GM12878 (cell line): ENCODE data around the gene ABL1. TPM values are rescaled to one million over a fixed set of nuclear protein-coding genes. Genes with fewer than 3 reads are reported as not detected.

Experiments used
- ATAC-seq: fragments of 200-7000 bp; cut with Tn5 transposase; 3 replicates; pipeline ENCODE4 v1.9.1; 2020; ENCODE audit warnings: mild to moderate bottlenecking, moderate library complexity
- BruUV-seq: library from RNA; stranded (reverse); fragments of 400-500 nt; replicated peaks from 2 replicates; lab custom pipeline; 2021; lab: Mats Ljungman, UMichigan
- CTCF ChIA-PET: fragments of 300-600 bp; sonication (Branson Sonifier 250); formaldehyde crosslinking; extraction: SDS; loops from one replicate; lab custom pipeline; 2021; ENCODE audit warnings: inconsistent platforms; lab: Yijun Ruan, JAX
- POLR2A ChIA-PET: fragments of 350-600 bp; formaldehyde crosslinking; extraction: SDS; loops from one replicate; lab custom pipeline; 2021; ENCODE audit warnings: inconsistent platforms; lab: Charles Lee
- RAD21 ChIA-PET: fragments of 300-600 bp; sonication (Branson Sonifier 250); formaldehyde crosslinking; loops from one replicate; lab custom pipeline; 2023; ENCODE audit warnings: antibody characterized with exemption; ENCODE audit not compliant: unreplicated experiment; lab: Charles Lee
- SMC1A ChIA-PET: fragments of 300-600 bp; sonication (Branson Sonifier 250); formaldehyde crosslinking; loops from one replicate; lab custom pipeline; 2023; ENCODE audit not compliant: unreplicated experiment, uncharacterized antibody; lab: Charles Lee
- DNase-seq: peaks from one replicate; pipeline ENCODE4 v3.0.0-alpha.2; 2011; ENCODE audit warnings: low read depth, low spot score
- FAIRE-seq: peaks from 3 replicates; lab custom pipeline; 2011; peaks lifted over from hg19 to GRCh38; lab: Jason Lieb, UNC
- H2AFZ ChIP-seq: 2 replicates; pipeline ENCODE4 v1.6.0; 2011; ENCODE audit warnings: low read depth, low read length, control low read depth; ENCODE audit not compliant: control insufficient read depth
- H3K27ac ChIP-seq: 2 replicates; pipeline ENCODE4 v1.5.1; 2011; ENCODE audit warnings: control low read depth; ENCODE audit not compliant: control insufficient read depth, insufficient read depth
- H3K27me3 ChIP-seq, 2 experiments: replicated peaks in 1 of 2; 2 replicates each; pipeline versions ENCODE4 v1.6.0 to v1.6.1; 2011; ENCODE audit warnings: low read length in 1 of 2; ENCODE audit not compliant: control insufficient read depth in 2 of 2, insufficient read depth in 2 of 2
- H3K36me3 ChIP-seq, 2 experiments: 2 replicates each; pipeline ENCODE4 v1.5.1; 2011; ENCODE audit warnings: low read length in 1 of 2; ENCODE audit not compliant: control insufficient read depth in 2 of 2, insufficient read depth in 2 of 2
- H3K4me1 ChIP-seq: 2 replicates; pipeline ENCODE4 v1.6.1; 2011; ENCODE audit warnings: mild to moderate bottlenecking, low read length, moderate library complexity, mixed read lengths; ENCODE audit not compliant: control insufficient read depth, insufficient read depth
- H3K4me2 ChIP-seq: 2 replicates; pipeline ENCODE4 v1.6.0; 2011; ENCODE audit warnings: control low read depth; ENCODE audit not compliant: control insufficient read depth, insufficient read depth
- H3K4me3 ChIP-seq: fragments of 200-600 bp; sonication (generic); 2 replicates; pipeline ENCODE4 v1.5.1; 2016
- H3K79me2 ChIP-seq: 2 replicates; pipeline ENCODE4 v1.6.0; 2011; ENCODE audit warnings: low read length; ENCODE audit not compliant: control insufficient read depth, insufficient read depth
- H3K9ac ChIP-seq: 2 replicates; pipeline ENCODE4 v1.8.0; 2011; ENCODE audit warnings: low read length, control low read depth, mixed read lengths; ENCODE audit not compliant: control insufficient read depth, insufficient read depth
- H3K9me3 ChIP-seq: replicated peaks from 3 replicates; pipeline ENCODE4 v1.5.1; 2011; ENCODE audit warnings: mild to moderate bottlenecking, low read length; ENCODE audit not compliant: control insufficient read depth, insufficient read depth
- H4K20me1 ChIP-seq: 2 replicates; pipeline ENCODE4 v1.6.0; 2011; ENCODE audit not compliant: control insufficient read depth, insufficient read depth
- ATF7 ChIP-seq: fragments of 450-650 bp; IDR thresholded peaks from 2 replicates; pipeline ENCODE4 v1.6.1; 2016; ENCODE audit warnings: low read depth, mild to moderate bottlenecking
- BCL11A ChIP-seq: IDR thresholded peaks from 2 replicates; pipeline ENCODE4 v1.6.1; 2011; ENCODE audit warnings: low read depth, low read length
- CHD1 ChIP-seq: IDR thresholded peaks from 2 replicates; pipeline ENCODE4 v1.6.1; 2012; ENCODE audit warnings: low read depth, low read length, improper control_type of control experiment
- JUNB ChIP-seq: IDR thresholded peaks from 2 replicates; pipeline ENCODE4 v1.6.1; 2016; ENCODE audit warnings: antibody characterized with exemption, mild to moderate bottlenecking
- MEF2A ChIP-seq: IDR thresholded peaks from 2 replicates; pipeline ENCODE4 v1.6.1; 2011; ENCODE audit warnings: low read depth, mild to moderate bottlenecking, low read length, moderate library complexity; ENCODE audit not compliant: insufficient read depth
- NRF1 ChIP-seq: conservative IDR thresholded peaks from 2 replicates; pipeline ENCODE4 v1.6.1; 2011; ENCODE audit warnings: mild to moderate bottlenecking, low read depth, low read length, improper control_type of control experiment
- PAX8 ChIP-seq: fragments of 450-650 bp; IDR thresholded peaks from 2 replicates; pipeline ENCODE4 v1.6.1; 2017; ENCODE audit warnings: mild to moderate bottlenecking, moderate library complexity
- RUNX3 ChIP-seq: IDR thresholded peaks from 2 replicates; pipeline ENCODE4 v1.6.1; 2012; ENCODE audit warnings: low read length, inconsistent platforms
- SMARCA5 ChIP-seq: fragments of 450-650 bp; IDR thresholded peaks from 2 replicates; pipeline ENCODE4 v1.6.1; 2017; ENCODE audit warnings: mild to moderate bottlenecking
- WGBS: methylation state at CpG from one replicate; pipeline ENCODE4 v1.1.6; 2016; ENCODE audit warnings: low lambda C conversion rate; ENCODE audit not compliant: insufficient replicate concordance, insufficient coverage; ENCODE audit errors: missing lambda C conversion rate; 5-methylcytosine and 5-hydroxymethylcytosine counted together
- in situ Hi-C: fragments of 300-500 bp; cut with MboI; formaldehyde crosslinking; loops from 9 replicates; pipeline ENCODE4 v1.14.3; 2018; ENCODE audit warnings: mixed read lengths
- intact Hi-C: fragments of 100-400 bp; cut with micrococcal nuclease; formaldehyde crosslinking; loops from one replicate; pipeline ENCODE4 v1.14.2; 2022; ENCODE audit not compliant: unreplicated experiment
- polyA plus RNA-seq, 11 experiments: library from polyadenylated mRNA; depleted of rRNA in 4 of 11; unstranded in 6 of 11; stranded (reverse) in 5 of 11; fragments of >200 nt; fragmentation: Nextera tagmentation in 4 of 11; fragmentation: Illumina TruSeq in 1 of 11; extraction: Ambion mirVana in 4 of 11; extraction: Trizol in 1 of 11; gene quantifications; 1 replicate in 1 of 11; 2 replicates in 10 of 11; pipeline versions ENCODE4 v1.2.1 to v1.2.3, GENCODE V29; 2011 to 2016; ENCODE audit warnings: inconsistent platforms in 2 of 11, missing spikeins in 2 of 11, low read depth in 1 of 11
- total RNA-seq, 4 experiments: library from RNA; depleted of rRNA in 3 of 4; stranded (reverse); fragments of >200 nt in 3 of 4; fragmentation: Illumina TruSeq in 1 of 4; extraction: Trizol in 1 of 4; gene quantifications; 2 replicates each; pipeline versions ENCODE4 v1.2.1 to v1.2.3, GENCODE V29; 2013 to 2021
- TF ChIP-seq, protein P1 (sequence below): IDR thresholded peaks from 2 replicates; pipeline ENCODE4 v1.6.1; 2011; ENCODE audit warnings: borderline replicate concordance, low read depth, mild to moderate bottlenecking, moderate library complexity, low read length; ENCODE audit not compliant: insufficient read depth, poor library complexity, severe bottlenecking
- TF ChIP-seq, protein P2 (sequence below): fragments of 450-650 bp; IDR thresholded peaks from 2 replicates; pipeline ENCODE4 v1.6.1; 2017; ENCODE audit warnings: low read depth, mild to moderate bottlenecking, moderate library complexity
- TF ChIP-seq, protein P3 (sequence below): fragments of 450-650 bp; IDR thresholded peaks from 2 replicates; pipeline ENCODE4 v1.6.1; 2016; ENCODE audit warnings: mild to moderate bottlenecking
- TF ChIP-seq, protein P4 (sequence below): fragments of 450-650 bp; IDR thresholded peaks from 2 replicates; pipeline ENCODE4 v1.6.1; 2016; ENCODE audit warnings: mild to moderate bottlenecking
- TF ChIP-seq, protein P5 (sequence below): fragments of 450-650 bp; IDR thresholded peaks from 2 replicates; pipeline ENCODE4 v1.6.1; 2017; ENCODE audit warnings: mild to moderate bottlenecking, low read depth, inconsistent platforms; ENCODE audit not compliant: poor library complexity, severe bottlenecking

Gene ABL1
- total and polyA plus RNA-seq, 10 of the 15 experiments (the other 5 are each of a cell fraction or from before 2014, with no cell fraction given) = 0.79 to 51.5 (median 16.3) TPM

DNA sequence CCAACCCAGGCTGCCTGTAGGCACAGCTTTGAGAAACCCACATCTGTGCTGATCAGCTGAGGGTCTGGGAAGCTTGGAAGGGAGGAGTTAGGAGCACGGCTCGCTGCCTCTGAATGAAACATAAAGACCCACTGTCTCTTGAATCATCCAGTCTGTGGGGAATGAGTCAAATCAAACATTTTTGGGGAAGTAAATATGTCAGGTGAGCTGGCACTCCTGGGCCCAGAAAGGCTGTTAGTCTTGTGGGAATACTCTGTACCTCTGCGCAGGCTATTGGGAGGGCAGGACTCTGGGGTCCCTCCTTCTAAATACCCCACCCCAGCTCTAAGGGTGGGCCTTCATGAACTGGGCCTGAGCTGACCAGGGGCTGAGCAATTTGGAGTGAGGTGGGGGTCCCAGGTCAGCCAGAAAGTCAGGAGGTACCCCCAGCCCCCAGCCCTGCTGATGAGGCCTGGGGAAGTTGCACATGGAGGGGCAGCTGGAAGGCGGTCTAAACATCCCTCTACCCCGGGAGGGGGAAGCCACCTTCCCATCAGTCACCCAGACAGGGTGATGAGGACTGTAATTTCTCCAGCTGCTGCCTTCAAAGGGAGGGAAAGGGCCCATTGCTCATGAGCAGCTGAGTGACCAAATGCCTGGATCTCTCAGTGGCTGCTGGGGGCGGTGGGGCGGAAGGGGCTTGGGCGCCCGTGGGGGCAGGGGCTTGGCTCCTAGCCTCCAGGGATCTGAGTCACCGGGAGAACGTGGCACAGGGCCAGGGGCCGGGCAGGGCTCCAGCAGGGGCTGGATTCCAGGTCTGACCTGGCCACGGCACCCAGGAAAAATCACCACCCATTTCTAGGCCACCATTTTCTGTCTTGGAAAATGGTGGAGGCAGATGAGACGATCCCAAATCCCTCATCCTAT, 93.2 kb downstream of the ABL1 start:
- DNase-seq = peak; percentile 70
- BruUV-seq = no TSS peak
- Histone ChIP-seq H3K9ac (no peak overlapping the region), H3K4me3 (peak overlapping the region; percentile 4; the same call in 1 of the 2 replicates), H3K79me2 (no peaks in the 10 kb centered on the region), H3K4me1 (peaks cover 49% of the 10 kb centered on the region), H3K27me3 (no peaks in the 10 kb centered on the region), H3K27ac (0 out of 2 replicates have a peak overlapping the region, but pooled peaks have one; percentile 37), H3K4me2 (peak overlapping the region; percentile 47), H2AFZ (no peak overlapping the region; the same call in 1 of the 2 replicates), H4K20me1 (peaks cover 8% of the 10 kb centered on the region), H3K9me3 (no peaks in the 10 kb centered on the region), H3K36me3 (no peaks in the 10 kb centered on the region)
- in situ Hi-C loops (no loop called here), intact Hi-C loops (no loop called here)
- ATAC-seq = peak; percentile 67
- RAD21 ChIA-PET = interaction anchor here (0.7 to 4.0 kb wide), 7 partner anchors 58 to 244 kb away, joined by 3 to 33 read pairs (median 4); no protein-coding TSS in a partner anchor
- POLR2A ChIA-PET = no interaction called here
- SMC1A ChIA-PET = interaction anchor here (1.0 to 2.0 kb wide), 6 partner anchors 8 to 171 kb away, joined by 3 to 9 read pairs (median 5); no protein-coding TSS in a partner anchor
- CTCF ChIA-PET = interaction anchor here (0.8 to 4.2 kb wide), 7 partner anchors 14 to 245 kb away, joined by 3 to 27 read pairs (median 5); no protein-coding TSS in a partner anchor
- 14% methylated on average over 10 of the region's 14 CpGs for WGBS
- peak; percentile 52 for FAIRE-seq
- TF ChIP-seq BCL11A = peak; percentile 26; the same call in 1 of the 2 replicates
- peak; percentile 16; the same call in 1 of the 2 replicates for TF ChIP-seq SMARCA5
- TF ChIP-seq, protein P1, sequence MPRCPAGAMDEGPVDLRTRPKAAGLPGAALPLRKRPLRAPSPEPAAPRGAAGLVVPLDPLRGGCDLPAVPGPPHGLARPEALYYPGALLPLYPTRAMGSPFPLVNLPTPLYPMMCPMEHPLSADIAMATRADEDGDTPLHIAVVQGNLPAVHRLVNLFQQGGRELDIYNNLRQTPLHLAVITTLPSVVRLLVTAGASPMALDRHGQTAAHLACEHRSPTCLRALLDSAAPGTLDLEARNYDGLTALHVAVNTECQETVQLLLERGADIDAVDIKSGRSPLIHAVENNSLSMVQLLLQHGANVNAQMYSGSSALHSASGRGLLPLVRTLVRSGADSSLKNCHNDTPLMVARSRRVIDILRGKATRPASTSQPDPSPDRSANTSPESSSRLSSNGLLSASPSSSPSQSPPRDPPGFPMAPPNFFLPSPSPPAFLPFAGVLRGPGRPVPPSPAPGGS = no peak
- no peak for TF ChIP-seq PAX8
- TF ChIP-seq MEF2A = no peak
- TF ChIP-seq, protein P2, sequence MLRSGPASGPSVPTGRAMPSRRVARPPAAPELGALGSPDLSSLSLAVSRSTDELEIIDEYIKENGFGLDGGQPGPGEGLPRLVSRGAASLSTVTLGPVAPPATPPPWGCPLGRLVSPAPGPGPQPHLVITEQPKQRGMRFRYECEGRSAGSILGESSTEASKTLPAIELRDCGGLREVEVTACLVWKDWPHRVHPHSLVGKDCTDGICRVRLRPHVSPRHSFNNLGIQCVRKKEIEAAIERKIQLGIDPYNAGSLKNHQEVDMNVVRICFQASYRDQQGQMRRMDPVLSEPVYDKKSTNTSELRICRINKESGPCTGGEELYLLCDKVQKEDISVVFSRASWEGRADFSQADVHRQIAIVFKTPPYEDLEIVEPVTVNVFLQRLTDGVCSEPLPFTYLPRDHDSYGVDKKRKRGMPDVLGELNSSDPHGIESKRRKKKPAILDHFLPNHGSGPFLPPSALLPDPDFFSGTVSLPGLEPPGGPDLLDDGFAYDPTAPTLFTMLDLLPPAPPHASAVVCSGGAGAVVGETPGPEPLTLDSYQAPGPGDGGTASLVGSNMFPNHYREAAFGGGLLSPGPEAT = peak; percentile 84
- TF ChIP-seq JUNB = peak; percentile 88
- TF ChIP-seq ATF7 = peak; percentile 54
- TF ChIP-seq, protein P3, sequence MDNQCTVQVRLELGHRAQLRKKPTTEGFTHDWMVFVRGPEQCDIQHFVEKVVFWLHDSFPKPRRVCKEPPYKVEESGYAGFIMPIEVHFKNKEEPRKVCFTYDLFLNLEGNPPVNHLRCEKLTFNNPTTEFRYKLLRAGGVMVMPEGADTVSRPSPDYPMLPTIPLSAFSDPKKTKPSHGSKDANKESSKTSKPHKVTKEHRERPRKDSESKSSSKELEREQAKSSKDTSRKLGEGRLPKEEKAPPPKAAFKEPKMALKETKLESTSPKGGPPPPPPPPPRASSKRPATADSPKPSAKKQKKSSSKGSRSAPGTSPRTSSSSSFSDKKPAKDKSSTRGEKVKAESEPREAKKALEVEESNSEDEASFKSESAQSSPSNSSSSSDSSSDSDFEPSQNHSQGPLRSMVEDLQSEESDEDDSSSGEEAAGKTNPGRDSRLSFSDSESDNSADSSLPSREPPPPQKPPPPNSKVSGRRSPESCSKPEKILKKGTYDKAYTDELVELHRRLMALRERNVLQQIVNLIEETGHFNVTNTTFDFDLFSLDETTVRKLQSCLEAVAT = 0 out of 2 replicates have a peak, but pooled peaks have one; percentile 32
- TF ChIP-seq, protein P4, sequence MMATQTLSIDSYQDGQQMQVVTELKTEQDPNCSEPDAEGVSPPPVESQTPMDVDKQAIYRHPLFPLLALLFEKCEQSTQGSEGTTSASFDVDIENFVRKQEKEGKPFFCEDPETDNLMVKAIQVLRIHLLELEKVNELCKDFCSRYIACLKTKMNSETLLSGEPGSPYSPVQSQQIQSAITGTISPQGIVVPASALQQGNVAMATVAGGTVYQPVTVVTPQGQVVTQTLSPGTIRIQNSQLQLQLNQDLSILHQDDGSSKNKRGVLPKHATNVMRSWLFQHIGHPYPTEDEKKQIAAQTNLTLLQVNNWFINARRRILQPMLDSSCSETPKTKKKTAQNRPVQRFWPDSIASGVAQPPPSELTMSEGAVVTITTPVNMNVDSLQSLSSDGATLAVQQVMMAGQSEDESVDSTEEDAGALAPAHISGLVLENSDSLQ = peak; percentile 12; the same call in 1 of the 2 replicates
- no peak for TF ChIP-seq NRF1
- TF ChIP-seq, protein P5, sequence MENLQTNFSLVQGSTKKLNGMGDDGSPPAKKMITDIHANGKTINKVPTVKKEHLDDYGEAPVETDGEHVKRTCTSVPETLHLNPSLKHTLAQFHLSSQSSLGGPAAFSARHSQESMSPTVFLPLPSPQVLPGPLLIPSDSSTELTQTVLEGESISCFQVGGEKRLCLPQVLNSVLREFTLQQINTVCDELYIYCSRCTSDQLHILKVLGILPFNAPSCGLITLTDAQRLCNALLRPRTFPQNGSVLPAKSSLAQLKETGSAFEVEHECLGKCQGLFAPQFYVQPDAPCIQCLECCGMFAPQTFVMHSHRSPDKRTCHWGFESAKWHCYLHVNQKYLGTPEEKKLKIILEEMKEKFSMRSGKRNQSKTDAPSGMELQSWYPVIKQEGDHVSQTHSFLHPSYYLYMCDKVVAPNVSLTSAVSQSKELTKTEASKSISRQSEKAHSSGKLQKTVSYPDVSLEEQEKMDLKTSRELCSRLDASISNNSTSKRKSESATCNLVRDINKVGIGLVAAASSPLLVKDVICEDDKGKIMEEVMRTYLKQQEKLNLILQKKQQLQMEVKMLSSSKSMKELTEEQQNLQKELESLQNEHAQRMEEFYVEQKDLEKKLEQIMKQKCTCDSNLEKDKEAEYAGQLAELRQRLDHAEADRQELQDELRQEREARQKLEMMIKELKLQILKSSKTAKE = peak; percentile 80
- peak; percentile 84 for TF ChIP-seq RUNX3
- TF ChIP-seq CHD1 = no peak
